HG03439 (cell line): Measurements from ENCODE around the gene CLEC16A.

Source experiments
- ATAC-seq: cut with Tn5 transposase; IDR thresholded peaks from one replicate; pipeline ENCODE4 v1.9.1; 2021; ENCODE audit warnings: mild to moderate bottlenecking, moderate library complexity; ENCODE audit not compliant: unreplicated experiment

The CLEC16A gene

DNA sequence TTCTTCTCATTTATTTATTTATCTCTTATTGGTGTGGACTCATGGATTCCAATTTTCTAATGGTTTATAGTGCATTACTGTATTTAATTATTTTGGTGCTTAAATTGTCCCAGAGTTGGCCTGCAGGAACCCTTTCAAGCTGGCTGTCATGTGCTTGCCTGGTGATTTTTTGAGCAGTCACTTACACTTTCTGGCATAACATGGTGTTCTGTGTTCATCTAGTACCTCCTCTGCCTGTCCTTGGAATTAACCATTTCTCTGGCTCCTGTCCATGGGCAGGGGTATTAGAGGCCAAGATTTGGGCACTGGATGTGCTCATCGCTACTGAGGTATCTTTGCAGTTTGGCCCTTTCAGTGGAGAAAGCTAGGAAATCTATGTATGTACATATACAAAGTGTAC, 67.0 kb downstream of the CLEC16A start:
- ATAC-seq = no peak

DNA sequence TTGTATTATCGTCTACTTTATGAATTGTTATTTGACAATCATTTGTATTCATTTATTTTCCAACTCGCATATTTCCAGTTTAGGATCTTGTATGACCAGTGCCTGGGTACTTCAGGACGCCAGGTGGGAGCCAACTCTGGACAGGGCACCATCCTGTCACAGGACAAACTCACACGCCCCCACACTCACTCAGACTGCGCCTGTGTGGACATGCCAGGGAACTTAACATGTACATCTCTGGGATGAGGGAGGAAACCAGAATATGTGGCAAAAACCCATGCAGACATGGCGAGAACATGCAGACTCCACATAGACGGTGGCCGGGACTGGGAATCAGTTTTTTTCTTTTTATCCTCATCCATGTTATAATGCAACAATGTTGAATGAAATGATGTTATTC, 68.5 kb downstream of the CLEC16A start:
- ATAC-seq = no peak

DNA sequence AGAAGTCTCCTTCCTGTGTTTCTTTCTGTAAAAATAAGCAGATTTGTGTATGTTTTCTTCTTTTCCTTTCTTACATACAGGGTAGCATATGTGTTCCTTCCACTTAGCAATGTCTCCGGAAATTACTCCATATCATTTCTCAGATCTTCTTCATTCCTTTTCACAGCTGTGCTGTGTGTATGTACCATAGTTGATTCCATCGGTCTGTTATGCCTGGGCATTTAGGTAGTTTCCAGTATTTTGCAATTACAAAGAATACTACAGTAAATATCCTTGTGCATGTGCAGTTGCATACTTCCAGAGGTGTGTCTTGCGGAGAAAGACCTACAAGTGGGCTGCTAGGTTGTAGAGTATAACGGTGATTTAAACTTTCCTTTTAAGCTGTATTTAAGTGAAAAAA, 69.8 kb downstream of the CLEC16A start:
- no peak for ATAC-seq

DNA sequence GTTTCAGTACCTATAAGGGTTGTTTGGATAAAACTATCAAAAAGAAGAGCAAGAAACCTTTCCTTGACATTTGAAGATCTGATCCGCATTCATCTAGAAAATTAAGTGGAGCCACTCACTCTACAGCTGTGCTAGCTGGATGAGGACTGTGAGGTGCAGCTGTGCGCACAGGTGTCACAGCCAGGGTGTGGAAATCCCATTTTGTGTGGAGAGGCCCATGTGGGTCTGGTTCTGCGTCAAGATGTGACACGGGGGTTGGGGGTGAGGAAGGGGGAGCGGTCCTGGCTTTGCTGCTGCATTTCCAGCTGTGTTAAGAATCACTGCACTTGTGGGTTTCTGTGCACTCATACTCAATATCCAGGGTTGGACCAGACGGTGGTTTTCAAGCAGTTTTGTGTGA, 70.7 kb downstream of the CLEC16A start:
- ATAC-seq = no peak

DNA sequence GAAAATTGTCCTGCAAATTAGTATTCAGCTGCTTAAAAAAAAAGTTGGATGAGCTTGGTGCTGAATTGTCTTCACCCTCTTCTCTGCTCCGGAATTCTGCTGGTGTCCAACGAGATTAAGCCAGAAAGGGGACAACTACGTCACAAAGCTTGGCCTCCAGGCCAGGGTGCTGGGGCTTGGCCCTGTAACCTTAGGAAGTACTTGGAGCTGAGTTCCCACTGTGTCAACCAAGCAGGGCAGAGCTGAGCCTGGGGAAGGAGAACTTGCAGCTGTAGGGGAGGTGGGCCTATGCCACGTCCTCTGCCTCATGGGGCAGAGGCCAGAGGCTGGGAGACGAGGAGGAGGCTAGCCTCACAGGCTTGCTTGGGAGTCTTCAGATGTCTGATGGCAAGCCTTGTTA, 71.2 kb downstream of the CLEC16A start:
- ATAC-seq = no peak

DNA sequence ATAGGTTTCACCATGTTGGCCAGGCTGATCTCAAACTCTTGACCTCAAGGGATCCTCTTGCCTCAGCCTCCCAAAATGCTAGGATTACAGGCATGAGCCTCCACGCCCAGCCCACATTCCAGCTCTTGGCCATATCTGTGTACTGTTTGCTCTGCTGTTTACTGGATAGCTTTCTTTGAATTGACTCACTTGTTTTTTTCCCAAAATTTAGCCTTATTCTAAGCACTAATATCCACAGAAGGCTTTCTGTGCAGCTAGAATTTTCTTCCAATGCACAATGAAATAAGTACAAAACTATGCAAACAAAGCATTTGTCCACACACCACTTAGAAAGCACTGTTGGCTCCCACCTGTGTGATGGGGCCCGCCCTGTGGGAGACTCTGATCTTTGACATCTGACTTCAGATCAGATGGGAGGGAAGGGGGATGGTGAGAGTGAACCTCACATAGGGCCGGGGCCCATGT, 72.2 kb downstream of the CLEC16A start:
- ATAC-seq = no peak

DNA sequence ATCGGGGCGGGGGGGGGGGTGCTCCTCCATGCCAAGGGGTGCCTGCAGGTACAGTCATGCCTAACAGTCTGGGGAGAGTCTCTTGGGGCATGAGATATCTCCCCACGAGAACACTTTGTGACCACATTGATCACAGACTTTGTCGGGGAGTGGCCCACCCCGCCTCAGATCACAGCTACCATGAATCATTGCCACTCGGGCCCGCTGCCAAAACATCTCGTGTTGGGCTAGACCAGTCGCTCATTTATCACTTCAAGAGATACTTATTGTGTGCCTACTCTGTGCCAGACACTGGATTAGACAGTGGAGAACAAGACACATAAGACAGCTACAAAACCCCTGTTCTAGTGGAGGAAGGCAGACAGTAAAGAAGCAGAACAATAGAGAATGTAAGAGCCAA, 72.6 kb downstream of the CLEC16A start:
- no peak for ATAC-seq

DNA sequence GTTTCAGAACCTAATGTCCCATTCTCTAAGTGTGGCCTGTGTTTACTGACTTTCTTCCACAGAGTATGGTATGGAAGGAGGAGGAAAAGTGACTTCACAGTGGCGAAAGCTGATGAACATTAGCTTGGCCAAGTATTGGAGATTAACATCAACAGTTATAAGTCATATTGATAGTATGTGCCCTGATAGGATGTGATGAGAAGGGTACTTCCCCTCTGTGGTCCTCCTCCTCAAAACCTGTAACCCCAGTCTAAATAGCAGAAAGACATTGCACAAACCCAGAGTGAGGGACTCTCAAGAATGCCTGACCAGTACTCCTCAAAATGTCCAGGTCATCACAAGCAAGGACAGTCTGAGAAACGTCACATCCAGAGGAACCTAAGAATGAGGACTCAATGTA, 73.1 kb downstream of the CLEC16A start:
- no peak for ATAC-seq

DNA sequence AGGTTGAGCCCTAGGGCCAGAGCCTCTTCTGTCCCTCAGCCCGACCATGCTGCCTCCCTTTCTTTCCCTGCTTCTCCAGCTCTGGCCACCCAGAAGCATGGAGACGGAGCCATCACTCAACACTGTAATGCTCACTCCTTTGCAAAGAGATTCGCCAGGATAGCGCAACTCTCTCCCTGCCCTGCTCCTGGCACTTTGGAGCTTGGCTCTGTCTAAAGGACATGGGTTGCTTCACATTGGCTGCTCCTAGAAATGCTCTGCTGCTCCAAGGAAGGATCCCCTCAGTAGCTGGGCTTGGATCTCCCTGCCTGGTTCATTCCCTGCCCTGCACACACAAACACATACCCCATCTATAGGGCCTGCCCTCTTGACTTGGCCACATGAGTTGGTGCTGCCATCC, 76.0 kb downstream of the CLEC16A start:
- no peak for ATAC-seq

DNA sequence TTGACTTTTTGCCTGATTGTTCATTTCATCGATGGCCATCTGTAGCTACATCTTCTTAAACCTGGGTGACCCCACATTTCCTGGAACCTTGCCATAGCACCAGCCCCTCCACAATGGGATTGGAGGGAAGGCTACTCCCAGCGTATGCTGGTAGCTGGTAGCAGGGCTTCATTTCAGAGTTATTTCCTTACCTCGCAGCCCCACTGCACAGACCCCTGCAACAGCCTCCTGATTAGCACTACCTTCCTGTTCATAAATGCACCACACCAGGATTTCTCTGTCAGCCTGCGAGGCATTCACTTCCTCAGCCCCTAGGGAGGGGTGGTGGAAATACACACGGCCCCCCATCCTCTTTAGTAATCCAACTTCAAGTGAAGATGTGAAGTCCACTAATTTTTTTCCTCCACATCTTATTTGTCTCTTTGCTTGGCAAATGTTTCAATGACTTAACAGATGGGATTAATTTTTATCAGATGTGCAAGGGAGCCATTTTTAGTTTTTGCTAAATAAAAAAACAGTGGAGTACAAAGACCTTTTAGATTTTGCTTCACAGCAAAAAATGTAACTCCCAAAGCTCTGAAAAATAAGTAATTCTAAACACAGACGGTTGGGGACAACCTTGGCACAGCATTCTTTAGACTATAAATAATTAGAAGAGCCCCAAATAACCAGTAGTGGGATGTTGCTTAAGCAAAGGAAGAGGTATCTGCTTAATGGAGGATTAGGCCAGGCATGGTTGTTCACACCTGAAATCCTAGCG, 76.6 kb downstream of the CLEC16A start:
- ATAC-seq = no peak

DNA sequence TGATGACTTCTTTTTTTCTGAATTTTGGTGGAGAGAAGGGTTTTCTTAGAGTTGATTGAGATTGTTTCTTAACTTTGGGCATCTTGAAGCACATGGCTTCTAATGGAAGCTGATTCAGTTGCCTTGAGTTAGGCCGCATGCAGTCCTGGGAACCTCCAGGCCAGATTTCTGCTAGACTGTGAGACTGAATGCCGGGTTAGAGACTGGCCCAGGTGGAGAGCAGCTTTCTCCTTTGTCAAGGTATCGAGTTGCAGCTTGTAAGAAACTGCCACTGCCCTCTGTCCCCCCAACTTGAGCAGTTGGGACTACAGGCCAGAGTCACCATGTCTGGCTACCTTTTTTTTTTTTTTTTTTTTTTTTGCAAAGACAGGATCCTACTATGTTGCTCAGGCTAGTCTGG, 77.6 kb downstream of the CLEC16A start:
- no peak for ATAC-seq

DNA sequence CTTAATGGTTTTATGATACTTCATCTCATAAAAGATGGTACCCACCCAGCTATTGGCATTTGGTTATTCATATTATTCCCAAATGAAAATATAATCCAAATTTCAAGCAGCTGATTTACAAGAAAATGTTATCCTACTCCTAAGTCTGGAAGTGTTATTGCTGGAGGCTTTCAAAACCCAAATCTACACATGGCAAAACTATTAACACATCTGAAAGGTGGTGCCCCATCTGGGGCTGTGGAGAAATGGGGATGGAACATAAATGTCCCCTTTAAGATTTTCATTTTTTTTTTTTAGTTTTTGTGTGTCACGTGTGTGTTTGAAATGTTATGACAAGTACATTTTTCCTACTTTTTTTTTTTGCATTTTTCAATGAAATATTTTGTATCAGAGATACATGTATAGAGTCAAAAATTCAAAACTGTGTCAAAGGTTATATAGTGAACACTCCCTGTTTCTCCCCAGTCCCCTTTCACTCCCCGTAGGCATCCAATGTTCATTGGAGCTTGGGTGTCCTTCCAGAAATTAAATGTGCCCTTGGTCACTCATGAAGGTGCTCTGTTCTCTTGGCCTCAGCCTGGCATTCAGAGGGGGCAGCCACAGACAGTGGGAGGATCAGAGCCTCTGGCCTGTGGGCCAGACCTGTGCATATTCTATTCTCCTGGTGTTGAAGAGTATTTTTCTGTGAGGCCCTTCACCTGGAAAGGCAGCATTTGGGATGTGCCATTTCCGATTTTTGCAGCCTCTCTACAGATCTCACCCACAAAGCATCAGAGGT, 79.1 kb downstream of the CLEC16A start:
- no peak for ATAC-seq

DNA sequence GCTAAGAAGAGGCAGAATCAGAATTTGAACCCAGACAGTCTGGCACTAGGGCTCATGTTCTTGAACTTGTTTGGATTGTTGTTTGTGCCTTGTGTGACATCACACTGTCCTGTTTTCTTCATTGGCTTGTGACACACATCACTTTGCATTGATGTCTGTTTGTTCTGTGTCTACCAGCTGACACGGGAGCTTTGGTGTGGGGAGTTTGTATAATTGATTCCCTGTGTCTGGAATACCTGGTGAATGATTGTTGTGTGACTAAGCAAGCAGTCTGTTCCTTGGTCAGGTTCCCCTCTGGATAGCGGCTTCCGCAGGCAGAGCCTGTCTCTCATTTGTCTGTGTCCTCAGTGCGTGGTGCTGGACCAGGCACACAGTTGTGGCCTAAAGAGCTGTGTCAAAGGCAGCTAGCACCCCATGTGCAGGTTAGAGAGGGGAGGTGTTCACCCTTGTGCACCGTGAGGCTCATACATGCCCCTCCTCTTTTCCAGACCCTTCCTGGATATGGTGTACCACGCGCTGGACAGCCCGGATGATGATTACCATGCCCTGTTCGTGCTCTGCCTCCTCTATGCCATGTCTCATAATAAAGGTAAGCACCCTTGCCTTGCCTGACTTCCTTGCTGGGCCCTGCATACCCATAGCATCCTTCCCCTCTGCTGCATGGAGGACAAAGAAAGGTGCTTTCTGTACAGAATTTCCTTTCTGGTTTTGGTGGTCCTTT, 80.1 kb downstream of the CLEC16A start:
- ATAC-seq = no peak

DNA sequence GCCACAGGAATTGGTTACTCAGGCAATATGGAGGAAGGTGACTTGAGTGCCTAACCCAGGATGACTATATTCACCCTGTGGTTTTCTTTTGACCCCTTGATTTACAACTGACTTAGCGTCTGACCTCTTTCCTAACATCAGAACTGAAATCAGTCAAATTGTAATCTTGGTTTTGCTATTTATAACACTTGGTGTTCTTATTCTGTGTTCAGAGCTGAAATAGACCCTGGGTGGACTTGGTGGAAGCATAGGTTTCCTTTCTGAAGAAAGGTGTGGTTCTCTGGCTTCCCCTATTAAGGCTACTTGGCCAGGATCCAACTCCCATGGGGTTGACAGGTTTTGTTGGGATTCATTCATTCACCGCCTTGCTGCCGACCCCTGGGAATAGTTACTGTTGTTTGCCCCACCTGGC, 80.8 kb downstream of the CLEC16A start:
- ATAC-seq = no peak

DNA sequence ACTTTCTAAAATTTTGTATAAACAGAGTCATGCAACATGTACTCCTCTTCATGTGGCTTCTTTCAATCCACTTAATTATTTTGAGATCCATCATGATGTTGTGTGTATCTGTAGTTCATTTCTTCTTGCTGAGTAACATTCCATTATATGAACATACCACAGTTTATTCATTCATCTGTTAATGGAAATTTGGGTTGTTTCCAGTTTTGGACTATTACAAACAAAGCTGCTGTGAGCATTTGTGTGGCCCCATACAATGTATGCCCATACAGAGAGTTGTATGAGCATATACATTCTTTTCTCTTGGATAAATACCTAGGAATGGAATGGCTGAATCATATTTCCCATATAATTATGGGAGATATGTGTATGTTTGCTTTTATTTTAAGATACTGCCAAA, 85.6 kb downstream of the CLEC16A start:
- ATAC-seq = no peak

DNA sequence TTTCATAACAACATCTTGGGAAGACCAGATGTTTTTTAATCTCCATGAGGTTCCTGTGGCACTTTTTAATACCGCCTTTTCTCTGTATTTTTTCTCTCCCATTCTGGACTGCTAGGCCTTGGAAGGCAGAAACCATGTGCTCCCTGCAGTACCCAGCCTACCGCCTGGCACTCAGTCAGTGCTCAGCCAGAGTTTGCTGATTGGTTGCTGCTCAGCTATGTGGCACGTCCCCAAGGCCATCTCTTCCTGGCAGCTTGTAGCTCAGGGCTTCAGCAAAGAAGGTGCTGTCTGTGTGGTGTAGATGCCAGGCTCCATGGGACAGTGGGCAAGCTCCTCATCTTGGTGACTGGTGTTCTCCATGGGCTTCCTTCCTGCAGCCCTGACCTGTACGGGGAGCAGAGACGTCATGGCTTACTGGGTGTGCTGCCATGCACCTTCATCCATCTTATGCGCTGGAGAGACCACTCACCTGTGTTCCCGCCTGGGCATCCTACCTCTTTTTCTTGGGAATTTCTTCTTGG, 86.7 kb downstream of the CLEC16A start:
- ATAC-seq = no peak

DNA sequence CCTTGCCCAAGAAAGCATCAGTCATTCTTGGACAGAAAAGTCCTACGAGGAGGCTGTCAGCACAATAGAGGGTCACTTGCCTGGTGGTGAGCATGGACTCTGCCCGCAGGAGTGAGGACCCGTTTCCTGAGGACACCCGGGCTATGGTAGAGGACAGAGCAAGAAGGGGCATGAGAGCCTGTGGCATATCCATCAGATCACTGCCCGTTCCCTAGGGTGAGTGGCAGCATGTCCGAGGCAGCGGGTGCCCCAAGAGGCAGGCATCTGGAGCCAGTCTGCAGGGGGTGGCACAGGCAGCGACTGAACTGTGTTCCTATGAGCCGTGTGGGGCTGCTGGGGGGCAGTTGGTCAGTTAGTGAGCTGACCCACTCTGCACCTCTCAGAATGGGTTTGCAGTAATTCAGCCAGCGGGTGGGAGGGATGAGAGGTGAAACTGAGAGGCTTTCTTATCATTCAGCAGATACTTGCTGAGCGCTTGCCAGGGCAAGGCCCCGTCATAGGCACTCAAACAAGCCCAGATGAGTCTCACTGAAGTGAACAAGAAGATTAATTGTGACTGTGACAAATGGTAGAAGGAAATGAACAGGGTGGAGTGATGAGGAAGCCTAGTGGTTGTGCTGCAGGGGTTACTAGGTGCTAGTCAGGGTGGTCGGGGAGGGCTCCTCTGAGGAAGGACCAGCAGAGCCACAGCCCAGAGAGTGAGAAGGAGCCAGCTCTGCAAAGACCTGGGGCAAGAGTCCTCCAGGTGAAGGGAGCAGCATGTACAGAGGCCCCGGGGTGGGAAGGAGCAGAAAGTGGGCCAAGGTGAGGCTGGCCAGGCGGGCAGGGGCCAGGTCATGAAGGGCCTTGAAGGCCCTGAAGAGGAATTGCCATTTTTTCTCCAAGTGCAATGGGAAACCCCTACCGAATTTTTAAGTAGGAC, 87.9 kb downstream of the CLEC16A start:
- ATAC-seq = no peak

DNA sequence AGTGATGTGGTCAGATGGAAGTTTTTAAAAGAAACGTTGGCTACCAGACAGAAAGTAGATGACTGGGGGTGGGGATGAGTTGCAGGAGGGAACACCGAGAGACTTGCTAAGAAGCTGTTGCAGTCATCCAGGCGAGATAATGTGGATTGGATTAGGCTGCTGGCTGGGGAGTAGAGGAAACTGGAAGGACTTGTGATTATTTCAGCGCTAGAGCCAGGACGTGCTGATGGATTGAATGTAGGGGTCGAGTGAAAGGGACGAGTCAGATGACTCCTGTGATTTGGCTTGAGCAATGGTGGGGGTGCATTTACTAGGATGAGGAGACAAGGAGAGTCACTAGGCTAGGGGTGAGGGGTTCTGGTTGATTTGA, 88.5 kb downstream of the CLEC16A start:
- ATAC-seq = no peak

DNA sequence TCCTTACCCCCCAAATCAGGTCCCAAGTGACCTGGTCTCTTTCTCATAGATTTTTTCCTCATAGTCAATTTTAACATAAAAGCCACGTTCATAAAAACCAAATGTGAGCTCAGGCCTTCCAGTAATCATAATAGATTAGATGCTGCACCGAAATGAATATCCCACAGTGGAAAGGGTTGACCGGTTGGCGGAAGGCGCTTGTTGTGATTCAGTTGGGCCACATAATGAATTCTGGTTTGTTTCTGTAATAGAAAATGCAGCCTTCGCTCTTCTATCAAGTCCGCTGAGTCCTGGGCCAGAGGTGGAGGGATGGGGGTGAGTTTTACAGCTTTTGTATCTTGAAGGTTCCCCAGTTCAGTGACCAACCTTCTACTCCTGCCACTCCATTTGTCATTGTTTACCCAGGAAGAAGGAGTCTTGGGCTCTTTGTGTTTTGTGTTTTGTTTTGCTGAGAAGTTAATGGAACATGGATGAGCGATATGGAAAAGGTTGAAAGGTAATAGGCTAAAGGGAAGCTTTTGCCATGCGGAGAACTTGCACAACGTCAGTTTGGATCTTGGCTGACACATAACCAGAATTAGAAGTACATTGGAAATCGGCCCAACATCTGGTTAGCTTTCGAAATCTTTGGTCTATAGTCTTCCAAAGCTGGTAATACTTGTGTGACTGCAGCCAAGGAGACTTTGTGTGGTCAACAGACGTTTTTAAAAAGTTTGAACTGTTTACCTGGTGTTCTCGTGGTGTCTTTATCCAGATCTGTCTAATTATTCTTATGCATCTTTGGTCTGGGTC, 89.5 kb downstream of the CLEC16A start:
- ATAC-seq = no peak

DNA sequence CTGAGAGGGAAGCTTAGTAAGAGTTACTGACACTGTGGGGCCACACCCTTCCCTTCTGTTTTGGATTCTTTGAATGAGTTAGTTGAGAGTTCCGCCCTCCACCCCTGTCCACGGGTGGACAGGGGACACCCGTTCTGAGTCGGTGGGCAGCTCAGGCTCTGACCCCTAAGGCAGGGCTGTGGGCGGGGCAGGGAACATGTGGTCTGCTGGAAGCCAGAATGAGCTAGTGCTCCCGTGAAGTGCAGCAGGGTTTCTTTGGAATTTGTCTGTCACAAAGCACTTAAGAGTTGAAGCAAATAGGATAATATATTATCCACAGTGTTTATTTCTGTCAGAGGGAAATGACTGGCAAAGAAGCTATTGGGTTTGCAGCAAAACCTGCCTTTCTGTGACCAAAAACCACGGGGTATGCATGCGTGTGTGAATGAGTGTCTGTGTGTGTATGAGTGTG, 90.1 kb downstream of the CLEC16A start:
- ATAC-seq = no peak
